ENCODE results near the gene TRMT1. TPM values are rescaled to one million over a fixed set of nuclear protein-coding genes. Genes with fewer than 3 reads are reported as not detected.

The TRMT1 gene
- total RNA-seq, 1 donor from 2014 or later = 17.3 TPM

DNA sequence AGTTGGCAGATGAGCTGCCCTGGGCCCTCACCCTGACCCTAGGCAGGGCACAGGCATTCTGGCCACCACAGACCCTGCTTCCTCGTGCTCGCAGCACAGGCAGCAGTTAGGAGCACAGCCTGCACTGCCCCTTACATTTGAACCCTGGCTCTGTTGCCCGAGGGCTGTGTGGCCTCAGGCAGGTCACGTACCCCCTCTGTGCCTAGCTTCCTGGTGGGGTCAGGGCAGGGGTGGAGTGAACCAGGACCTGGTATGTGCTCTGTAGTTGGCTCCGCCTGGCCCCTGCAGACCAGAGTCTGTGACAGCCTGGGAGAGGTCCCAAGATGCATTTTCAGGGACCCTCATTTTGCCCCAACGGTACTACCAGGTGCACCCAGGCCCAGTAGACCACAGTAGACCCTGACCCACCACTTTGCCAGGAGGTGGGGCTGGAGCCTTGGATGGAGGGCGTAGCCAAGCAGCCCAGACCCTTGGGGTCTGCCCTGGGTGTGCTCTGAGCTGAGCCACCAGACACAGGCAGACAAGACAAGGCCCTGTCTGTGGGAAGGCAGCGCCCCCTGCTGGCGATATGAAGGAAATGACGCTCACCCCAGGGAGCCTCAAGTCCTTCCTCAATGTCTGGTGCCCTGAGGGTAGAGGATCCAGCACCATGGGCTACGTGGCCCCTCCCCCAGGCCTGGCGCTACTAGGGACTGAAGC is 23.0 kb downstream of the TRMT1 start:
- peaks cover 11 to 16% of the 10 kb centered on the region in 2 donors for H3K36me3 ChIP-seq
- peak overlapping the region; percentile 93 to 94 for H3K27ac ChIP-seq
- no peaks in the 10 kb centered on the region for H3K9me3 ChIP-seq
- no peaks in the 10 kb centered on the region for H3K27me3 ChIP-seq
- peak in 1 of 2 donors; percentile 94 for DNase-seq (ENCODE audit: low spot score in 2 of 2)
- peaks cover 45 to 59% of the 10 kb centered on the region in 2 donors for H3K4me1 ChIP-seq
- intact Hi-C loops (cut with DNase I) = loop anchor here (1.0 to 5.0 kb wide), 5 partner anchors 33 to 115 kb away; partner anchors contain the start of gene NFIX
- TF ChIP-seq, protein P1, sequence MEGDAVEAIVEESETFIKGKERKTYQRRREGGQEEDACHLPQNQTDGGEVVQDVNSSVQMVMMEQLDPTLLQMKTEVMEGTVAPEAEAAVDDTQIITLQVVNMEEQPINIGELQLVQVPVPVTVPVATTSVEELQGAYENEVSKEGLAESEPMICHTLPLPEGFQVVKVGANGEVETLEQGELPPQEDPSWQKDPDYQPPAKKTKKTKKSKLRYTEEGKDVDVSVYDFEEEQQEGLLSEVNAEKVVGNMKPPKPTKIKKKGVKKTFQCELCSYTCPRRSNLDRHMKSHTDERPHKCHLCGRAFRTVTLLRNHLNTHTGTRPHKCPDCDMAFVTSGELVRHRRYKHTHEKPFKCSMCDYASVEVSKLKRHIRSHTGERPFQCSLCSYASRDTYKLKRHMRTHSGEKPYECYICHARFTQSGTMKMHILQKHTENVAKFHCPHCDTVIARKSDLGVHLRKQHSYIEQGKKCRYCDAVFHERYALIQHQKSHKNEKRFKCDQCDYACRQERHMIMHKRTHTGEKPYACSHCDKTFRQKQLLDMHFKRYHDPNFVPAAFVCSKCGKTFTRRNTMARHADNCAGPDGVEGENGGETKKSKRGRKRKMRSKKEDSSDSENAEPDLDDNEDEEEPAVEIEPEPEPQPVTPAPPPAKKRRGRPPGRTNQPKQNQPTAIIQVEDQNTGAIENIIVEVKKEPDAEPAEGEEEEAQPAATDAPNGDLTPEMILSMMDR (IDR thresholded peaks at IDR 0.05) = peak; percentile 90 to 98 (median 94)
- H3K4me3 ChIP-seq = no peak overlapping the region

DNA sequence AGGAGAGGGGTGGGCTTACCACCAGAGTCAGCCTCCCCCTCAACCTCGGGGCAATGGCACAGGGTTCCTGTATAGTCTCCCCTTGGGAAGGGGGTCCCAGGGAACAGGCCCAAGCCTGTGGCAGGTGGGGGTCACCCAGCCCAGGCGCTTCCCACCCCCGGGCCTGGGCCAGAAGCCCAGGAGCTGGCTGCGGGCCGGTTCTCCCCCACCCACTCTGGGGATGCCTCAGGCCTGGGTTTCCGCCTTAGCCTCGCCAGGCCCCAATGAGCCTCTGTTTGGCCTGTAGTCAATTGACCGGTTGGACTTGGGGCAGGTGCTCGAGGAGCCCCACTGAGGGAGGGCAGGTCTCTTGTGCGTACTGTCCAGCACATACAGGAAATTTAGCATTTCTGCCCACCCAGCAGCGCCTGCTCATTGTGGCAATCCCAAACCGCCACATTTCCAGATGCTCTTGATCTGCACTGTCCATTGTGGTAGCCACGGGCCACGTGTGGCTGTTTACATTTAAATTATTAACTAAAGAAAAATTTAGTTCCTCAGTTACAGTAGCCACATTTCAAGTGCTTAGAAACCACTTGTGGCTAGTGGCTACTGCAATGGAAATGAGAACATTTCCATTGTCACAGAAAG is 23.8 kb downstream of the TRMT1 start:
- intact Hi-C loops (cut with DNase I) = loop anchor here (1.0 to 5.0 kb wide), 5 partner anchors 32 to 114 kb away; partner anchors contain the start of gene NFIX
- TF ChIP-seq, protein P1 (IDR thresholded peaks at IDR 0.05) = no peak
- no peaks in the 10 kb centered on the region for H3K27me3 ChIP-seq
- peak in 1 of 2 donors; percentile 69 for DNase-seq (ENCODE audit: low spot score in 2 of 2)
- peaks cover 45 to 56% of the 10 kb centered on the region in 2 donors for H3K4me1 ChIP-seq
- peak overlapping the region; percentile 93 to 94 for H3K27ac ChIP-seq
- peak overlapping the region in 1 of 2 donors; percentile 42 for H3K4me3 ChIP-seq
- no peaks in the 10 kb centered on the region for H3K9me3 ChIP-seq
- H3K36me3 ChIP-seq = peaks cover 16 to 19% of the 10 kb centered on the region in 2 donors

DNA sequence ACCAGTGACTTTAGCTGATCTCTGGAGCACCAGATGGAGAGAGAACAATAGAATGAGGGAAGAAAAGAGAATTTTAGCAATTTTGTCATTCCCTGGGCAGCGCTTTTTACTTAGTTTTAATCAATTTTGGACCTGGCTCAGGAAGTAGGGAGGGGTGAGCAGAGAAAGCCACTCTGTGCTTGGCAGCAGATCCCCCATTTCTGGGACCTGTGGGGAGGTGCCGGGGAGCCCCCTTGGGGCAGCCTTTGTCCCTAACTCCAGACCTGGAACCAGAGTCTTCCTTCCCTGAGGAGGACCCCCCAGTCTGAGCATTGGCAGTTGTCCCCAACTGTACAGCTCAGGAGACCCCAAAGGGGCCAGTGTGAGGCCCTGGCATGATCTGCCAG is 24.4 kb downstream of the TRMT1 start:
- Histone ChIP-seq H3K27me3 (no peaks in the 10 kb centered on the region), H3K4me1 (peaks cover 45 to 53% of the 10 kb centered on the region in 2 donors), H3K9me3 (no peaks in the 10 kb centered on the region), H3K36me3 (peaks cover 18 to 19% of the 10 kb centered on the region in 2 donors), H3K27ac (peak overlapping the region; percentile 93 to 94), H3K4me3 (peak overlapping the region in 1 of 2 donors; percentile 42)
- TF ChIP-seq, protein P1 (IDR thresholded peaks at IDR 0.05) = no peak
- DNase-seq (ENCODE audit: low spot score in 2 of 2) = peak in 1 of 2 donors; percentile 62
- intact Hi-C loops (cut with DNase I) = loop anchor here (2.0 to 5.0 kb wide), 3 partner anchors 31 to 95 kb away; partner anchors contain the start of gene NFIX

- peak; percentile 66 to 94 for DNase-seq (ENCODE audit: low spot score in 2 of 2)
- H3K36me3 ChIP-seq = peaks cover 19 to 24% of the 10 kb centered on the region in 2 donors
Measured at GRCh38 chr19:13091400-13092157, 25.0 kb downstream of the TRMT1 start.

More at GRCh38 chr19:13091400-13092157, 25.0 kb downstream of the TRMT1 start:
- Histone ChIP-seq H3K9me3 (no peaks in the 10 kb centered on the region), H3K27ac (peak overlapping the region; percentile 93 to 94), H3K27me3 (no peaks in the 10 kb centered on the region), H3K4me1 (peaks cover 45 to 53% of the 10 kb centered on the region in 2 donors), H3K4me3 (peak overlapping the region in 1 of 2 donors; percentile 42)
- TF ChIP-seq, protein P1 (IDR thresholded peaks at IDR 0.05) = peak in 1 of 3 experiments; percentile 4
- intact Hi-C loops (cut with DNase I) = loop anchor here (2.0 to 5.0 kb wide), 3 partner anchors 31 to 94 kb away; partner anchors contain the start of gene NFIX

All from ascending aorta (tissue), 2 donors.